ENCODE measurements around the gene TMOD2. TPM values are rescaled to one million over a fixed set of nuclear protein-coding genes. Genes with fewer than 3 reads are reported as not detected.

Gene TMOD2
- total RNA-seq, 1 experiment from 2014 or later: 5.7 TPM

- H3K4me3 ChIP-seq (replicated peaks in 1 of 2; ENCODE audit: low read depth in 1 of 2, low read length in 2 of 2): no peak overlapping the region
- no peaks in the 10 kb centered on the region for H3K79me2 ChIP-seq (ENCODE audit: insufficient read depth, low read length)
- ChIA-PET CTCF (interaction anchor here (1.0 kb wide), 1 partner anchor 9 kb away, joined by 9 read pairs; no protein-coding TSS in a partner anchor), POLR2A (no interaction called here), RAD21 (ENCODE audit: low non-redundant PET in 1 of 2, low total read pairs in 2 of 2, uncharacterized antibody in 2 of 2, unreplicated experiment in 2 of 2) (no interaction called here)
- no peaks in the 10 kb centered on the region for H3K9me3 ChIP-seq (ENCODE audit: control insufficient read depth in 1 of 2, insufficient read depth in 1 of 2, low read depth in 1 of 2, low read length in 2 of 2)
- H3K27ac ChIP-seq (ENCODE audit: low read depth, low read length): no peak overlapping the region
- H3K36me3 ChIP-seq (ENCODE audit: control insufficient read depth in 1 of 2, insufficient read depth in 2 of 2, low read length in 2 of 2): no peaks in the 10 kb centered on the region
- ATAC-seq (no peak), DNase-seq (ENCODE audit: low read depth, low spot score) (no peak)
- H3K9me2 ChIP-seq (ENCODE audit: insufficient read depth): no peaks in the 10 kb centered on the region
- intact Hi-C loops (cut with micrococcal nuclease): no loop called here
- H3K4me2 ChIP-seq (ENCODE audit: low read length): no peak overlapping the region
- TF ChIP-seq, protein P1, sequence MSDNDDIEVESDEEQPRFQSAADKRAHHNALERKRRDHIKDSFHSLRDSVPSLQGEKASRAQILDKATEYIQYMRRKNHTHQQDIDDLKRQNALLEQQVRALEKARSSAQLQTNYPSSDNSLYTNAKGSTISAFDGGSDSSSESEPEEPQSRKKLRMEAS (IDR thresholded peaks at IDR 0.05): no peak
- no peak for TF ChIP-seq FOSL1 (IDR thresholded peaks at IDR 0.05; ENCODE audit: low read depth)
- no peak for TF ChIP-seq EZH2phosphoT487 (IDR thresholded peaks at IDR 0.05; ENCODE audit: borderline replicate concordance)
- TF ChIP-seq ELF1 (IDR thresholded peaks at IDR 0.05; ENCODE audit: borderline replicate concordance, low read depth): no peak
- TF ChIP-seq ZFX (IDR thresholded peaks at IDR 0.05): no peak
- no peak overlapping the region for H2AFZ ChIP-seq (ENCODE audit: low read depth, low read length, poor library complexity, severe bottlenecking)
- no peaks in the 10 kb centered on the region for H3K27me3 ChIP-seq (ENCODE audit: insufficient read depth, low read length)
- BruUV-seq (replicated peaks): no TSS peak
- no peaks in the 10 kb centered on the region for H3K4me1 ChIP-seq (ENCODE audit: control insufficient read depth in 1 of 2, insufficient read depth in 2 of 2, low read length in 2 of 2)
- H3K9ac ChIP-seq (ENCODE audit: low read length): no peak overlapping the region
- H4K20me1 ChIP-seq (ENCODE audit: insufficient read depth): no peaks in the 10 kb centered on the region
Observed at GRCh38 chr15:51768018-51768417, 16.6 kb downstream of the TMOD2 start.

GRCh38 chr15:51770902-51771301 is 19.5 kb downstream of the TMOD2 start:
- no peaks in the 10 kb centered on the region for H3K79me2 ChIP-seq (ENCODE audit: insufficient read depth, low read length)
- H3K27ac ChIP-seq (ENCODE audit: low read depth, low read length): no peak overlapping the region
- POLR2A ChIA-PET: no interaction called here
- intact Hi-C loops (cut with micrococcal nuclease): loop anchor here (10.0 kb wide), 1 partner anchor 236 kb away; no protein-coding TSS in a partner anchor
- DNase-seq (ENCODE audit: low read depth, low spot score) (no peak), ATAC-seq (no peak)
- H3K27me3 ChIP-seq (ENCODE audit: insufficient read depth, low read length): no peaks in the 10 kb centered on the region
- H4K20me1 ChIP-seq (ENCODE audit: insufficient read depth): no peaks in the 10 kb centered on the region
- no peaks in the 10 kb centered on the region for H3K36me3 ChIP-seq (ENCODE audit: control insufficient read depth in 1 of 2, insufficient read depth in 2 of 2, low read length in 2 of 2)
- CTCF ChIA-PET: no interaction called here
- no peaks in the 10 kb centered on the region for H3K9me3 ChIP-seq (ENCODE audit: control insufficient read depth in 1 of 2, insufficient read depth in 1 of 2, low read depth in 1 of 2, low read length in 2 of 2)
- no peak overlapping the region for H3K9ac ChIP-seq (ENCODE audit: low read length)
- H3K4me1 ChIP-seq (ENCODE audit: control insufficient read depth in 1 of 2, insufficient read depth in 2 of 2, low read length in 2 of 2): no peaks in the 10 kb centered on the region
- no peak overlapping the region for H2AFZ ChIP-seq (ENCODE audit: low read depth, low read length, poor library complexity, severe bottlenecking)
- RAD21 ChIA-PET (ENCODE audit: low non-redundant PET in 1 of 2, low total read pairs in 2 of 2, uncharacterized antibody in 2 of 2, unreplicated experiment in 2 of 2): no interaction called here
- no peak overlapping the region for H3K4me3 ChIP-seq (replicated peaks in 1 of 2; ENCODE audit: low read depth in 1 of 2, low read length in 2 of 2)
- TF ChIP-seq, protein P2, sequence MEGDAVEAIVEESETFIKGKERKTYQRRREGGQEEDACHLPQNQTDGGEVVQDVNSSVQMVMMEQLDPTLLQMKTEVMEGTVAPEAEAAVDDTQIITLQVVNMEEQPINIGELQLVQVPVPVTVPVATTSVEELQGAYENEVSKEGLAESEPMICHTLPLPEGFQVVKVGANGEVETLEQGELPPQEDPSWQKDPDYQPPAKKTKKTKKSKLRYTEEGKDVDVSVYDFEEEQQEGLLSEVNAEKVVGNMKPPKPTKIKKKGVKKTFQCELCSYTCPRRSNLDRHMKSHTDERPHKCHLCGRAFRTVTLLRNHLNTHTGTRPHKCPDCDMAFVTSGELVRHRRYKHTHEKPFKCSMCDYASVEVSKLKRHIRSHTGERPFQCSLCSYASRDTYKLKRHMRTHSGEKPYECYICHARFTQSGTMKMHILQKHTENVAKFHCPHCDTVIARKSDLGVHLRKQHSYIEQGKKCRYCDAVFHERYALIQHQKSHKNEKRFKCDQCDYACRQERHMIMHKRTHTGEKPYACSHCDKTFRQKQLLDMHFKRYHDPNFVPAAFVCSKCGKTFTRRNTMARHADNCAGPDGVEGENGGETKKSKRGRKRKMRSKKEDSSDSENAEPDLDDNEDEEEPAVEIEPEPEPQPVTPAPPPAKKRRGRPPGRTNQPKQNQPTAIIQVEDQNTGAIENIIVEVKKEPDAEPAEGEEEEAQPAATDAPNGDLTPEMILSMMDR (IDR thresholded peaks at IDR 0.05 in 2 of 3, conservative IDR thresholded peaks at IDR 0.05 in 1 of 3; ENCODE audit: borderline replicate concordance in 1 of 3, insufficient read depth in 1 of 3, low read depth in 2 of 3, low read length in 2 of 3): no peak
- no peak for TF ChIP-seq ZNF274 (IDR thresholded peaks at IDR 0.05; ENCODE audit: low read depth, low read length)
- H3K9me2 ChIP-seq (ENCODE audit: insufficient read depth): no peaks in the 10 kb centered on the region
- H3K4me2 ChIP-seq (ENCODE audit: low read length): no peak overlapping the region
- BruUV-seq (replicated peaks): no TSS peak
